SKM-1 (cell line): ENCODE data around the gene CYBB.

ENCODE experiments used
- DNase-seq: peaks from one replicate; lab custom pipeline; 2025; ENCODE audit not compliant: unreplicated experiment; lab: John Stamatoyannopoulos, UW

CYBB gene

DNA sequence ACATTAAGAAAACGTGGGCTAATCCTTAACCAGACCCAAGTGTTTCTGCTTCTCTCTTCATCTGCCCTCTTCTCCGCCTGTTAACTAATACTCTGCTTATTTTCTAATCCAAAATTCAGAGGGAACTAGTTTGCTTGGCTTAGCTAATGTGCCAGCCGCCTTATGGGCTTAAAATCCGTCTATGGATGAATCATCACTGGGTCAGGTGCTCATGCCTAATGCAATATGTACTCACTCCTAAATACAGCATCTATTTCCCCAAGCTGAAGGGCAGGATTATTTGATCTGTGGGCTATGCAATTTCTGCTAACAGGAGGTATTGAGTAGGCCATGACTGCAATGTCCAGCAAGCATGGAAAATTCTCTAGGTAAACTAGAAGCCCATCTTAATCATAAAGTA is 55.1 kb downstream of the CYBB start:
- no peak for DNase-seq

DNA sequence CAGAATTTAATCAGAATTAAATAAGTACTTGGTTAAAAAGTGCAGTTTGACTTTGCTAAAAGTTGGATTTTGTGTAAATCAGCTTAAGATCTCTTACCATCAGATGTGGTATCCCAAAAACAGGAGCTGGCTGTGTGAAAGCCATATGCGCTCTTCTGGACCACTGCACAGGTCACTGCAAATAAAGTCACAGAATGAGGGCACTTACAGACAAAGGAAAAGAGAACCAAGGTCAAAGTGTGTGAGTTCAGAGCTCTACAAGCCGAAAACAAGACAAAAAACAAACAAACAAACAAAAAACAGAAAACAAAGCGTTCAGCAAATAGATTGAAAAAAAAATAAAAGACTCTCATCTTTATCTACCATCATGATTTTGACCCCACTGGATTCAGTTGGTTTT is 61.1 kb downstream of the CYBB start:
- no peak for DNase-seq

DNA sequence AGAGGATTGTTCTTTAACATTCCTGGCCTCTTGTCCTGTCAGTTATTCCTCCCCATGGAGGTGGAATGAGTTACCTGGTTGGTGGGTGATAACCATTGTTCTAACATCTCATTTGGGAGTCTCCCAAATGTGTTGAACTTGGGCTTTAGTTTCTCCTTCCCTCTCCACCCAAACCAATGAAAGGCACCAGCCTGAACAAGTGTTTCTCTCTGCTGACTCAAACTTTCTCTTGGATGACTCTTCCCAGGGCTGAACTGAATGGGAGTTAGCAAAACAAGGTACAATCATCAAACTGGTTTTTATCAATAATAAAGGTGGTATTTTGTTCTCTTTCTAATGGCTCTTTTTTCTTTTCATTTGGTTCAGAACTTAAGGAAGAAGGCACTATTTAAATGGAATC is 64.8 kb downstream of the CYBB start:
- DNase-seq = no peak

DNA sequence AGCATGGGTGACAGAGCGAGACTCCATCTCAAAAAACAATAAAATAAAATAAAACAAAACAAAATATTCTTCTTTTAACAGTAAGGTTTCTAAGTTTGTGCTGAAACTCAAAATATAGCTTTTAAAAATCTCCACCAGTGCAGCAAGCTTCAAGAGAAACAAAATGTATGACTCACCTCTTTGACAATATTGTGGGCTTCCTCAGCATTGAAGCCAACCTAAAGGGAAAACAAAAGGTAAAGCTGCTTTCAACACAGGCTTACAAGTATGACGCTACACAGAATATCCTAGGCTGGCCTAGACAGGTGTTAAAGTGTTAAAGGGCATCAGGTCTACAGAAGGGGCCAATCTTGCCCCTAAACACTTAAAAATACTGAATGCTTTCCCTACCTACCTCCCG is 66.3 kb downstream of the CYBB start:
- DNase-seq = no peak

DNA sequence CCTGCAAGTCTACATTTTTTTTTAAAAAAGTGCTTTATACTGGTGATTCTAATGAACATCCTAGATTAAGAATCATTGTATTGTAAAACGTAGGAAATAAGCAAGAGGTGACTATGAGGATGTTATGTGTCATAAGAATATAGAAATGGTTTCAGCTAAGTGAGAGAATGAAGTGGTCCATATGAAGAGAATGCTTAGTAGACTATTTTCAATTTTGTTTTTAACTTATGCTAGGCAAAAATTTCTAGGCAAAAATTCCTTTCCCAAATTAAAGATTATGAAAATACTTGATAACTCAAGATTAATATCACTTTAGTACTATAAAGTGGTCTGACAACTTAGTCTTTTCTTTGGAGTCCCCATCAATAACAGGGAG is 66.7 kb downstream of the CYBB start:
- no peak for DNase-seq

DNA sequence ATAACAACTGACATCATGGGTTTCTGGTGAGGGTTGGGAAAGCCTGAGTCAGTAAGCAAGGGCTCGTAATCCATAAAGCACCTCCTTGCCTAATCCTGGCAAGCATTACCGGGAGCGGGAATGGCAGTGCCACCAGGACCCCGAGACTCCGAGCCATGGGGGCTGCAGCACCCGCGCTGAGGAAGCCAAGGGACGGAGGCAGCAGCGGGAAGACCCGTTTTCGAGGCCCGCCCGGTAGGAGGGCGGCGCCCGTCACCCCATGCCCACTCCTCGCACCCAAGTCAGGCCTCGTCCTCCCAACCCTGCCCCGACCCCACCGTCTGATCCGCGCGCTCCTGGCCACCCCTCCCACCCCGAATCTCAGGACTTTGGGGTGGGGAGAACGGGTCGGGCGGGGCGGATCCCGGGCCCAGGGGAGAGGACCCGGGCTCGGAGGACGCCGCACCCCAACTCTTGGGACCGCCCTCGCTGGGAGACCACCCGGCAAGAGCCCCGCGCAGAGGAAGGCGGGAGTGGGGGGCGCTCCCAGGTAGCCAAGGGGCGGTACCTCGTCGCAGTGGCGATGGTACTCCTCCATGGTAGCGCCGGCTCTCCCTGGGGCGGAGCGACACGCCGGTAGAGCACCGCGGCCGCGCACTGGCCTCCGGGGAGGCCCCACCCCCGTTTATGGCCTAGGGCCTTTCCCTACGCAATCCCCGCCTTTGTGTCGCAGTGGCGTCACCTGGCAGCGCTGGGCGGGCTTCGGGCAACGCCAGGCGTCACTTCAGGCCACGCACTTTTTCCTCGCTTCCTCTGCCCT is 67.3 kb downstream of the CYBB start, which contains the start of gene DYNLT3:
TSS of gene DYNLT3 (minus strand) at position 638 of the 799 bp plus-strand sequence. CDS start at position 577, 61 bp downstream.
- DNase-seq = peak; percentile 16

DNA sequence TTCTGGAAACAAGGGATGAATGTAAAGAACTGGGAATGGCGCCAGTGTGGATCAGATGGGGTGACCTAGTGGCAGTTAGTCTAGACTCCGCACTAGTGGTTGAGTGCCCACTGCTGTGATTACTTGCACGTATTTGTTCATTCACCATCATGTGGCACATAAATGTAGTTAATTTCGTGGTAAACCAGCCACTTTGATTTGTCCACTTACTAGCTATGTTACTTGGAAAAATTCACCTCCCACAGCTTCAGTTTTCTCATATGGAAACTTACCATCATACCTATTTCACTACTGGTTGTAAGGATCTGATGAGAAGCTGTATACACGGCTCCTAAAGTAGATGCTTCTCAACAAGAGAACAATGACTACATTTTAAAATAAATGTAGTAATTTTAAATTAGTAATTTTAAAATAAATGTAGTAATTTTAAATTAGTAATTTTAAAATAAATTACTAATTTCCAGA is 67.9 kb downstream of the CYBB start:
- DNase-seq = no peak

DNA sequence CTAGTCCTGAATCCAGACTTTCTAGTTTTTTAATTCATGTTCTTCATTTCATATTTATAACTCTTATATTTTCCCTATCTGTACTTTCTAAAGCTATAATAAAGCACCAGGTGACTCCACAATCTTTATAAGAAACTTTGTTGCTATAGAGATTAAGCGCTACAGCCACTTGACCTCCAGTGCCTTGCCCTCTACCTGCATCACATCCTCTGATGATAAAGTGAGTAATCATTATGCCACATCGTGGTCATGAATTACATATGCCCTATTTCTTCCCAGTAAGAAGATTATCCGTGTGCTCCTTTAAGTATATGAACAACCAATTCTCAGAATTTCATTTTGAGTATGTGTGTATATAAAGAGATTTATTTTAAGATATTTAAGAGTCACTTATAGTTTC is 74.3 kb downstream of the CYBB start:
- no peak for DNase-seq

DNA sequence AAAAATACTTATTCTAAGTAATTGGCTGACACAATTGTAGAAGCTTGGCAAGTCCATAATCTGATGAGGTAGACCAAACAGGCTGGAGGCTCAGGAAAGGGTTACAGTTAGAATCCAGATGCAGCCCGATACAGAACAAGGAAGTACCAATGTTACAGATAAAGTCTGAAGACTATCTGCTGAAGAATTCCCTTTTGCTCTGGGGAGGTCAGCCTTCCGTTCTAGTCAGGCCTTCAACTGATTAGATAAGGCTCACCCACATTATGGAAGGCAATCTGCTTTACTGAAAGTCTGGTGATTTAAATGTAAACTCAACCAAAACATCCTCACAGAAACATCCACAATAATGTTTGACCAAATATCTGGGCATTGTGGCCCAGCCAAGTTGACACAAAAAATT is 74.9 kb downstream of the CYBB start:
- no peak for DNase-seq

DNA sequence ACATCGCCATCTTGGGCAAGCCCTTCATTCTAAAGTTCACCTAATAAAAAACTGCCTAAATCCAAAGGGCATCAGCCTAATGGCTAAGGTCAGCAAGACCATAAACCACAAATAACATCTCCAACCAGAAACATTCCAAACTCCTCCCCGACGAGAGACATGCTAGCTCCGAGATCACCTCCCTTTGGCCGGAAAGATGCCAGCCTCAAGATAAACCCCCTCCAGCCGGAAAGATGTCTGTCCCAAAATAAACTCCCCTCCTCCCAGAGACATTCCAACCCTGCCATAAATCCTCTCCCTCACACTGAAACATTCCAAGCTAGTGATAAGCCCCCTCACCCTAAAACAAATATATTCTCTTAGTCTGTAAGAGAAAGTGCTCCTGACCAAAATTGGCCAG is 80.9 kb downstream of the CYBB start:
- DNase-seq = no peak

DNA sequence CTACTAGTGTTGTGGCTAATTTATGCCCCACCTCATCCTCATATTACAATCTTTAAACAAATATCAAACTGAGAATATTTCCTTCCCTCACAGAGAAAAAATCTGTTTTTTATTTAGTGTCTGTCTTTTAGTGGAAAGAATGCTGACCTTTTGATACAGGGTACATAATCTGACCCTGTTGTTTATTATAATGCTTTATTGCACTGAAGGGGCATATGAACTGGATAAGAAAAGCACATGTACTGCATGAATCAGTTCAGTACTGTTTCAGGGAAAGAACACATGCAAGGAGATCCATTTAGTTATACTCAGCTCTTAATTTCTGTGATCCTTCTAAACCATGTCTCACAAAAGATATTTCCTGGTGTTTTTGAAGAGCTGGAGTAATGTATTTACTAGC is 83.0 kb downstream of the CYBB start:
- DNase-seq = no peak
